ENCODE measurements around the gene TMCC1.

GRCh38 chr3:129747136-129747535, 146.4 kb downstream of the TMCC1 start:
- no peak for TF ChIP-seq CTCF (IDR thresholded peaks at IDR 0.05)
- no peak for TF ChIP-seq POLR2AphosphoS5 (IDR thresholded peaks at IDR 0.05)

All from transverse colon (tissue), 4 donors.